Adrenal gland (tissue), 5 donors: ENCODE results near the gene NFKB2.

ENCODE experiments used
- POLR2A ChIP-seq, 2 donors: fragments of 450-650 bp; IDR thresholded peaks; one replicate each; pipeline ENCODE4 v1.6.1; 2017; ENCODE audit warnings: antibody characterized with exemption in 2 of 2, mild to moderate bottlenecking in 2 of 2, moderate library complexity in 1 of 2
- TF ChIP-seq, protein P1 (sequence below), 6 experiments: fragments of 450-650 bp in 4 of 6; fragments of 200-600 bp in 2 of 6; sonication (generic) in 1 of 6; IDR thresholded peaks; 1 replicate in 5 of 6; 2 replicates in 1 of 6; pipeline versions ENCODE4 v1.5.1 to v1.8.0; 2016 to 2021; ENCODE audit warnings: antibody characterized with exemption in 6 of 6, mild to moderate bottlenecking in 2 of 6, moderate library complexity in 1 of 6
- donor health status: DM: no; HTN: no; CAD: no.

DNA sequence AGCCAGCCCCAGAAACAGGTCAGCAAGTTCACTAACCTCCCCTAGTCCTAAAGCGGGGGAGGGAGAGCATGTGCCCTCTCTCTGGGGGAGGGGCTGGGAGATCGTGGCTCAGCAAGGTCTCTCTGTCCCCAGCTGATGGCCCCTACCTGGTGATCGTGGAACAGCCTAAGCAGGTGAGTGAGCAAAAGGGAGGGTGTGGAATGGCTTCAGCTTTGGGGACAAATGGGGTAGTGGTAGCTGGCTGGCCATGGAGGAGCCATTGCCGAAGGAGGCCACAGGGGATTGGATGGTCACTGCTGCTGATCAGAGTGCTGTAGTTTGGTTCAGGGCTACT, 779 bp downstream of the NFKB2 start:
- TF ChIP-seq, protein P1, sequence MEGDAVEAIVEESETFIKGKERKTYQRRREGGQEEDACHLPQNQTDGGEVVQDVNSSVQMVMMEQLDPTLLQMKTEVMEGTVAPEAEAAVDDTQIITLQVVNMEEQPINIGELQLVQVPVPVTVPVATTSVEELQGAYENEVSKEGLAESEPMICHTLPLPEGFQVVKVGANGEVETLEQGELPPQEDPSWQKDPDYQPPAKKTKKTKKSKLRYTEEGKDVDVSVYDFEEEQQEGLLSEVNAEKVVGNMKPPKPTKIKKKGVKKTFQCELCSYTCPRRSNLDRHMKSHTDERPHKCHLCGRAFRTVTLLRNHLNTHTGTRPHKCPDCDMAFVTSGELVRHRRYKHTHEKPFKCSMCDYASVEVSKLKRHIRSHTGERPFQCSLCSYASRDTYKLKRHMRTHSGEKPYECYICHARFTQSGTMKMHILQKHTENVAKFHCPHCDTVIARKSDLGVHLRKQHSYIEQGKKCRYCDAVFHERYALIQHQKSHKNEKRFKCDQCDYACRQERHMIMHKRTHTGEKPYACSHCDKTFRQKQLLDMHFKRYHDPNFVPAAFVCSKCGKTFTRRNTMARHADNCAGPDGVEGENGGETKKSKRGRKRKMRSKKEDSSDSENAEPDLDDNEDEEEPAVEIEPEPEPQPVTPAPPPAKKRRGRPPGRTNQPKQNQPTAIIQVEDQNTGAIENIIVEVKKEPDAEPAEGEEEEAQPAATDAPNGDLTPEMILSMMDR (IDR thresholded peaks at IDR 0.05): no peak
- no peak for TF ChIP-seq POLR2A (IDR thresholded peaks at IDR 0.05)
